Retina (tissue), 1 donor: Measurements from ENCODE around the gene DMC1.
"Not testable (repeated sequence)": the region's sequence is repeated elsewhere in the genome, so short reads cannot be mapped to it uniquely, and the experiment has no call there.

Source experiments
- DNase-seq: peaks from one replicate; pipeline ENCODE4 v3.0.0-alpha.2; 2016

Gene DMC1

GRCh38 chr22:38497869-38498268 is 72.1 kb downstream of the DMC1 start:
- no peak for DNase-seq

- DNase-seq = no peak
These were observed 75.0 kb downstream of the DMC1 start for GRCh38 chr22:38494939-38495338.

GRCh38 chr22:38494498-38494897 is 75.5 kb downstream of the DMC1 start:
- no peak for DNase-seq

- DNase-seq = no peak
These were observed 78.2 kb downstream of the DMC1 start for GRCh38 chr22:38491707-38492348.

- DNase-seq = no peak
These were observed 79.1 kb downstream of the DMC1 start for GRCh38 chr22:38490915-38491314.

GRCh38 chr22:38490475-38490874 is 79.5 kb downstream of the DMC1 start:
- DNase-seq = no peak

- no peak for DNase-seq
These were observed 80.3 kb downstream of the DMC1 start for GRCh38 chr22:38489561-38490145.

- no peak for DNase-seq
These were observed 80.8 kb downstream of the DMC1 start for GRCh38 chr22:38489142-38489541.

GRCh38 chr22:38487946-38488345 is 82.0 kb downstream of the DMC1 start:
- DNase-seq = no peak

GRCh38 chr22:38485783-38486182 is 84.2 kb downstream of the DMC1 start:
- DNase-seq = no peak

GRCh38 chr22:38484244-38484643 is 85.7 kb downstream of the DMC1 start:
- no peak for DNase-seq

- DNase-seq = no peak
These were observed 87.2 kb downstream of the DMC1 start for GRCh38 chr22:38482662-38483308.

GRCh38 chr22:38481871-38482332 is 88.1 kb downstream of the DMC1 start:
- DNase-seq = no peak

- no peak for DNase-seq
These were observed 88.7 kb downstream of the DMC1 start for GRCh38 chr22:38481162-38481870.

GRCh38 chr22:38479096-38479837 is 90.7 kb downstream of the DMC1 start:
- no peak for DNase-seq

- DNase-seq = no peak
These were observed 92.4 kb downstream of the DMC1 start for GRCh38 chr22:38477585-38477984.

GRCh38 chr22:38474003-38474607 is 95.9 kb downstream of the DMC1 start:
- DNase-seq = no peak

- DNase-seq = no peak
These were observed 98.7 kb downstream of the DMC1 start for GRCh38 chr22:38471237-38471636.

GRCh38 chr22:38470179-38470578 is 99.8 kb downstream of the DMC1 start:
- DNase-seq = not testable (repeated sequence)

GRCh38 chr22:38469306-38469781 is 100.6 kb downstream of the DMC1 start:
- no peak for DNase-seq
